Measurements from ENCODE around the gene AGO1. TPM values are rescaled to one million over a fixed set of nuclear protein-coding genes. Genes with fewer than 3 reads are reported as not detected.

AGO1 gene
- total RNA-seq, 1 donor from 2014 or later = 110 TPM

GRCh38 chr1:35838693-35839245 lies 44.2 kb upstream of the AGO1 start:
- Mint-ChIP-seq H3K9me3 (ENCODE audit: low read depth) (peaks cover 4% of the 10 kb centered on the region), H3K4me3 (ENCODE audit: low read depth) (no peak overlapping the region), H3K27me3 (no peaks in the 10 kb centered on the region), H3K36me3 (ENCODE audit: insufficient read depth) (peaks cover 41% of the 10 kb centered on the region), H3K4me1 (ENCODE audit: low read depth) (no peaks in the 10 kb centered on the region), H3K27ac (no peak overlapping the region)
- DNase-seq (ENCODE audit: low spot score, unreplicated experiment) = no peak
- TF ChIP-seq, protein P1, sequence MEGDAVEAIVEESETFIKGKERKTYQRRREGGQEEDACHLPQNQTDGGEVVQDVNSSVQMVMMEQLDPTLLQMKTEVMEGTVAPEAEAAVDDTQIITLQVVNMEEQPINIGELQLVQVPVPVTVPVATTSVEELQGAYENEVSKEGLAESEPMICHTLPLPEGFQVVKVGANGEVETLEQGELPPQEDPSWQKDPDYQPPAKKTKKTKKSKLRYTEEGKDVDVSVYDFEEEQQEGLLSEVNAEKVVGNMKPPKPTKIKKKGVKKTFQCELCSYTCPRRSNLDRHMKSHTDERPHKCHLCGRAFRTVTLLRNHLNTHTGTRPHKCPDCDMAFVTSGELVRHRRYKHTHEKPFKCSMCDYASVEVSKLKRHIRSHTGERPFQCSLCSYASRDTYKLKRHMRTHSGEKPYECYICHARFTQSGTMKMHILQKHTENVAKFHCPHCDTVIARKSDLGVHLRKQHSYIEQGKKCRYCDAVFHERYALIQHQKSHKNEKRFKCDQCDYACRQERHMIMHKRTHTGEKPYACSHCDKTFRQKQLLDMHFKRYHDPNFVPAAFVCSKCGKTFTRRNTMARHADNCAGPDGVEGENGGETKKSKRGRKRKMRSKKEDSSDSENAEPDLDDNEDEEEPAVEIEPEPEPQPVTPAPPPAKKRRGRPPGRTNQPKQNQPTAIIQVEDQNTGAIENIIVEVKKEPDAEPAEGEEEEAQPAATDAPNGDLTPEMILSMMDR (IDR thresholded peaks at IDR 0.05; ENCODE audit: unreplicated experiment) = no peak

DNA sequence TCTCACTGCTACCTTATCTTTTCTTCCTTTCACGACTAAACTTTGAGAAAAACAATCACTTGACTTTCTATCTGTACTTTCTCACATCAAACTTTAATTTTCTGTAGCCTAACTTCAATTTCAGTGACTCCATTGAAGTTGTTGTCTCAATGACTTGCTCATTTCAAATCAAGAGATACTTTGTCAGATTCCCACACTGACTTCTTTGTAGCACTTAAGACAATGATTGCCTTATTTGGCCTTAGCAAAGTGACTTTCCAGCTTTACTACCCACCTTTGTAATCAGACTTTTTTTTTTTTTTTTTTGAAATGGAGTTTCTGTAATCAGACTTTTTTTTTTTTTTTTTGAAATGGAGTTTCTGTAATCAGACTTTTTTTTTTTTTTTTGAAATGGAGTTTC lies 38.2 kb upstream of the AGO1 start:
- Mint-ChIP-seq H3K36me3 (ENCODE audit: insufficient read depth) (peaks cover 21% of the 10 kb centered on the region), H3K27me3 (no peaks in the 10 kb centered on the region), H3K4me1 (ENCODE audit: low read depth) (peaks cover 9% of the 10 kb centered on the region), H3K9me3 (ENCODE audit: low read depth) (no peaks in the 10 kb centered on the region), H3K27ac (peak overlapping the region; percentile 81), H3K4me3 (ENCODE audit: low read depth) (no peak overlapping the region)
- TF ChIP-seq, protein P1 (IDR thresholded peaks at IDR 0.05; ENCODE audit: unreplicated experiment) = no peak
- DNase-seq (ENCODE audit: low spot score, unreplicated experiment) = no peak

DNA sequence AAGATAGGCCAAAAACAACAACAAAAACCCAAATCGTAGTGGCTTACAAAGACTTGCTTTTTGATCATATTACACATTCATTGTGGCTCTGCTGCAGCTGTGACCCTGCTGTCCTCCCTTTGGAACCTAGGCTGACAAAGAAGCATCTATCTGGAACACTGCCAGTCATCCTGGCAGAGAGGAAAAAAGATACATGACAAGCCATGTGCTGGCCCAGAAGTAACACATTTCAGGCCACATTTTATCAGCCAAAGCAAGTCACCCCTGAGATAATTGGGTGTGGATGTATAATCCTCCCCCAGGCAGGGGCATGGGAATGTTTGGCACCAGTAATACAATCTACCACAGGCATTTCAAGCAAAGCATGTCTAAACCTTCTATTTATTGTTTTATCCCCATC lies 37.2 kb upstream of the AGO1 start:
- Mint-ChIP-seq H3K4me3 (ENCODE audit: low read depth) (no peak overlapping the region), H3K4me1 (ENCODE audit: low read depth) (peaks cover 9% of the 10 kb centered on the region), H3K27ac (peak overlapping the region; percentile 85)

DNA sequence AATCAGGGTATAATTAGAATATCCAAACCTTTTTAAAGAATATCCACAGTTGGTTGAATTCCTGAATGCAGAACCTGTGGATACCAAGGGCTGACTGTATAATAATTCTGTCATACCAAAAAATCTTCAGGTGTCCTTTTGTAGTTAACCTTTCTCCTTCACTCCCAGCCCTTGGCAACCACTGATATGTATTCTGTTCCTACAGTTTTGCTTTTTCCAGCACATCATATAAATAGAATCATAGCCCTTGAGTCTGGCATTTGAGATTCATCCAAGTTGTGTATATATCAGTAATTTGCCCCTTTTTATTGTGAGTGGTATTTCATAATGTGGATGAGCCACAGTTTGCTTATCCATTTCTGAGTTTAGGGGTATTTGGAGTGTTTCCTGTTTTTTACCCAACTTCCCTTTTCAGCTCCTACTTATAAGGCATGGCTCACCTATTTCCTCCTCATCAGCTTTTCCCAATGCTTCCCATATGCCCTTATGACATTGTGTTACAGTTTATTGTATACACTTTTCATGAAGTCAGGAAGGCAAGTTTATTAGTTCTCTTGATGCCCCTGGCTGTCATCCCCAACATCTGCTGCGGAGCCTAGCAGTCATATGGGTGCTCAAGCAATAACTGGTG lies 35.0 kb upstream of the AGO1 start:
- H3K9me3 Mint-ChIP-seq (ENCODE audit: low read depth) = no peaks in the 10 kb centered on the region
- H3K36me3 Mint-ChIP-seq (ENCODE audit: insufficient read depth) = peaks cover 30% of the 10 kb centered on the region
- no peak overlapping the region for H3K27ac Mint-ChIP-seq
- H3K4me3 Mint-ChIP-seq (ENCODE audit: low read depth) = no peak overlapping the region
- no peaks in the 10 kb centered on the region for H3K27me3 Mint-ChIP-seq
- no peak for DNase-seq (ENCODE audit: low spot score, unreplicated experiment)
- TF ChIP-seq, protein P1 (IDR thresholded peaks at IDR 0.05; ENCODE audit: unreplicated experiment) = no peak
- H3K4me1 Mint-ChIP-seq (ENCODE audit: low read depth) = peaks cover 9% of the 10 kb centered on the region

More for the DNA sequence above, 37.2 kb upstream of the AGO1 start:
- no peaks in the 10 kb centered on the region for H3K27me3 Mint-ChIP-seq
- DNase-seq (ENCODE audit: low spot score, unreplicated experiment) = no peak
- TF ChIP-seq, protein P1 (IDR thresholded peaks at IDR 0.05; ENCODE audit: unreplicated experiment) = no peak
- H3K9me3 Mint-ChIP-seq (ENCODE audit: low read depth) = no peaks in the 10 kb centered on the region
- H3K36me3 Mint-ChIP-seq (ENCODE audit: insufficient read depth) = peaks cover 28% of the 10 kb centered on the region

GRCh38 chr1:35850051-35850450 lies 33.0 kb upstream of the AGO1 start:
- TF ChIP-seq, protein P1 (IDR thresholded peaks at IDR 0.05; ENCODE audit: unreplicated experiment) = no peak
- H3K27ac Mint-ChIP-seq = no peak overlapping the region
- DNase-seq (ENCODE audit: low spot score, unreplicated experiment) = no peak
- H3K9me3 Mint-ChIP-seq (ENCODE audit: low read depth) = no peaks in the 10 kb centered on the region
- no peak overlapping the region for H3K4me3 Mint-ChIP-seq (ENCODE audit: low read depth)
- H3K4me1 Mint-ChIP-seq (ENCODE audit: low read depth) = peaks cover 16% of the 10 kb centered on the region
- H3K36me3 Mint-ChIP-seq (ENCODE audit: insufficient read depth) = peaks cover 29% of the 10 kb centered on the region
- H3K27me3 Mint-ChIP-seq = no peaks in the 10 kb centered on the region

Data from progenitor cell of endocrine pancreas (in vitro differentiated cells).